IPS-18c (cell line): ENCODE measurements around the gene ANKRD53.
A peak's percentile ranks its signal among the peaks of the same experiment; 100 is the strongest.
"Not testable (repeated sequence)": the region's sequence is repeated elsewhere in the genome, so short reads cannot be mapped to it uniquely, and the experiment has no call there.

Source experiments
- H3K4me3 ChIP-seq: 2 replicates; pipeline ENCODE4 v1.7.0; 2013; ENCODE audit warnings: low read depth, mild to moderate bottlenecking, low read length, moderate library complexity; ENCODE audit not compliant: insufficient read depth
- H3K9me3 ChIP-seq: one replicate; pipeline ENCODE4 v1.6.1; 2013; ENCODE audit warnings: mild to moderate bottlenecking, low read length, moderate library complexity; ENCODE audit not compliant: control insufficient read depth, insufficient read depth

Gene ANKRD53

GRCh38 chr2:70994699-70995425 lies 16.4 kb downstream of the ANKRD53 start, which contains the start of gene TEX261:
Gene TEX261 (minus strand): TSS chr2:70994873. CDS start chr2:70994757, 116 bp downstream.
- Histone ChIP-seq H3K9me3 (no peaks in the 10 kb centered on the region), H3K4me3 (peak within 1 kb of the TSS; percentile 83)

- no peaks in the 10 kb centered on the region for H3K9me3 ChIP-seq
- H3K4me3 ChIP-seq = peak overlapping the region; percentile 61
These were observed 16.9 kb downstream of the ANKRD53 start for GRCh38 chr2:70995426-70995729.

GRCh38 chr2:70998885-70999284 lies 20.5 kb downstream of the ANKRD53 start:
- not testable (repeated sequence) for H3K4me3 ChIP-seq, H3K9me3 ChIP-seq

GRCh38 chr2:70999362-70999761 lies 20.9 kb downstream of the ANKRD53 start:
- H3K9me3 ChIP-seq = no peaks in the 10 kb centered on the region
- H3K4me3 ChIP-seq = no peak overlapping the region

DNA sequence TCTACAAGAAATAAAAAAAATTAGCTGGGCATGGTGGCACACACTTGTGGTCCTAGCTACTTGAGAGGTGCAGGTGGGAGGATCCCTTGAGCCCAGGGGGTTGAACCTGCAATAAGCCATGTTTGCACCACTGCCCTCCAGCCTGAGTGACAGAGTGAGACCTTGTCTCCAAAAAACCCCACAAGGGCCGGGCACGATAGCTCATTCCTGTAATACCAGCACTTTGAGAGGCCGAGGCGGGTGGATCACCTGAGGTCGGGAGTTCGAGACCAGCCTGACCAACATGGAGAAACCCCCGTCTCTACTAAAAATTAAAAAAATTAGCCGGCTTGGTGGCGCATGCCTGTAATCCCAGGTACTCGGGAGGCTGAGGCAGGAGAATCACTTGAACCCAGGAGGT lies 21.5 kb downstream of the ANKRD53 start:
- H3K4me3 ChIP-seq, H3K9me3 ChIP-seq: not testable (repeated sequence)

DNA sequence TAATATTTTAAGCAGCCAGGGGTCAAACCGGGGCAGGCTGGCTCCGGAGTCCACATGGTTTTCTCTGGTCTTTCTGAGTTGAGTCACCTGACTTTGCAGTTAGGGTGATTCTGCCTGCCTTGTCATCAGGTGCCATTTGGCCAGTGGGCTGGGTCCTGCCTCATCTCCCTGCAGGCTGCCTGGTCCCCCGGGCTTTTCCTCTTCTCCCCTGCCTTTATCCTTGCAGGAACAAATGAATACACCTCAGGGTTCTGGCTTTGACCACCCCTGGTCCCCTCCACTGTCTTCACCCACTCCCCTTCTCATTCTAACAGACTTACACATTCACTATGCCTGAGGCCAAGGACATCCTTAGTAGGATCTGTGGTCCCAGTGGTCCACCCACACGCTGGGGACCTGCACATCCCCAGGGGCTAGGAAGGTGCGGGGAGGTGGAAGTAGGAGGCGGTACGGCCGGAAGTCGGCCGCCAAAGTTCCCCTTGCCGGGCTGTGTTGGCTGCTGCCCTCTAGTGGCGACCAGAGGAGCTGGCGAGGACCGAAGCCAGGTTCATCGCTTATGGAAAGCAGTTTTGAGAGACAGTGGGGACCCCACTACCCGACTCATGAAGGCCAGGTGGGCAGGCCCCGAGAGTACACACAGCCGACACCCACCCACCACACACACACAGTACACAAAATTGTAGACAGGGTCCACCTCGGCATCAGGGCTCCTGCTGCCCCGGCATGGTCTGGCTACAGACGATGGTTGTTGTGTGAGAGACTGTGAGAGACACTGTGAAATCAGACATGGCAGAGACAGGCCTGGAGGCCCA lies 22.6 kb downstream of the ANKRD53 start:
- peaks cover 2% of the 10 kb centered on the region for H3K9me3 ChIP-seq
- H3K4me3 ChIP-seq = peak overlapping the region; percentile 21; the same call in 1 of the 2 replicates

DNA sequence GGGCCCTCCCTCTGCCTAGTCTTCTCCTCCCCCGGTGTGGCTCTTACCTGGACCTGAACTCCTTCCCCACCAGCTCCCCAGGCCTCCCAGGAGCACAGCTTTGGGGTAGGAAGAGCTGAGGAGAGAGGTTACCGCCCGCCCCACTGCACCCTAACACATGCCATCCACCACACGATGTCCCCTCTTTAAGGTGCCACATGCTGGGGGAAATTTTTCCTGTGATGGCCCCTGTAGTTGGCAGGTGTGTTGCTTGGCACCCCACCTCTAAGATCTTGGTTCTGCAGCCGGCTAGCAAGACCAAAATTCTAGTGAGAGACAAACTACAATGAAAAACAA lies 23.1 kb downstream of the ANKRD53 start:
- Histone ChIP-seq H3K4me3 (no peak overlapping the region), H3K9me3 (peaks cover 2% of the 10 kb centered on the region)

DNA sequence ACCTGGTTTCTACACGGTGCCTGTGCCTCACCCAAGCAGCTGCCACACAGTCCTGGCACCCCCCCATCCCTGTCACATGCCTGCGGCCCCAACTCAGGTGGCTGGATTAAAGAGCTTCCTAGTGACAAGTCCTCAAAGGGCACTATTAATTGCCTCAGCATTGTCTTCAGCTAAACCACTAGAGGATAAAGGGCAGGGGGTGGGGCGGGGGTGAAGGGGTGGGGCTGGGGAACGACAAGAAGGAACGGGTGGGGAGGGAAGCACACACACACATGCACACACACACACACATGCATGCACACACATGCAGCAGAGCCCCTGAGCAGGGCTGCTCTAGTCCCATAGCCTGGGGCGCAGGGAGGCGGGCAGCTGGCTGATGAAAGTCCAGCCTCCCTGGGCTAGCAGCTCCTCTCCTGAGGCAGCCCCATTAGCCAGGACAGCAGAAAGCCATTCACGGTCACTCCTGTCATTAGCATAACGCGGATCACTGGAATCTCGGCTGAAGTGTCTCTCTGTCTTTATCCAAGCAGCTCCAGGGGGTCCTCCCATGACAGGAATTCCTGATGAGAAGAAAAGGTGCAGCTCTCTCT lies 23.6 kb downstream of the ANKRD53 start:
- no peak overlapping the region for H3K4me3 ChIP-seq
- peaks cover 2% of the 10 kb centered on the region for H3K9me3 ChIP-seq

- Histone ChIP-seq H3K9me3 (peaks cover 2% of the 10 kb centered on the region), H3K4me3 (no peak overlapping the region)
These were observed 25.0 kb downstream of the ANKRD53 start for GRCh38 chr2:71003396-71003795.

GRCh38 chr2:71003966-71004755 lies 25.7 kb downstream of the ANKRD53 start:
- no peak overlapping the region for H3K4me3 ChIP-seq
- H3K9me3 ChIP-seq = peaks cover 2% of the 10 kb centered on the region

DNA sequence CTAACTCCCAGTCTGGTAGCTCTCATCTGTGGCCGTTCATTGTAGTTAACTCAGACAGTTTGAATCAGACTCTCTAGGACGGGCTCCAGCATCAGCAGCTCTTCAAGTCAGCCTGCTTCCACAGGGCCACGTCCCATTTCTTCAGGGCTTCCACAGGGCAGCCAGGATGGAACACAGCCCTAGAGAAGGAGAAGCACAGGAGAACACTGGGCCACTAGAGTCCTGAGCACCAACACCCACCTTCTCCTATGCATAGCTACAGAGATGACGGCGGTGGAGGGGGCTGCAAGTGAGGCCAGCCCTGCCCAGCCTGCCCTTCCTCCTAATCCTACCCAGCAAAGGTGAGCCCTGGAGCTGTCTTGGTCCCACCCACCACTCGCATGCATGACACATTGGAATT lies 26.4 kb downstream of the ANKRD53 start:
- Histone ChIP-seq H3K4me3 (no peak overlapping the region), H3K9me3 (peaks cover 2% of the 10 kb centered on the region)

GRCh38 chr2:71005271-71006202 lies 27.1 kb downstream of the ANKRD53 start:
- peaks cover 2% of the 10 kb centered on the region for H3K9me3 ChIP-seq
- no peak overlapping the region for H3K4me3 ChIP-seq

DNA sequence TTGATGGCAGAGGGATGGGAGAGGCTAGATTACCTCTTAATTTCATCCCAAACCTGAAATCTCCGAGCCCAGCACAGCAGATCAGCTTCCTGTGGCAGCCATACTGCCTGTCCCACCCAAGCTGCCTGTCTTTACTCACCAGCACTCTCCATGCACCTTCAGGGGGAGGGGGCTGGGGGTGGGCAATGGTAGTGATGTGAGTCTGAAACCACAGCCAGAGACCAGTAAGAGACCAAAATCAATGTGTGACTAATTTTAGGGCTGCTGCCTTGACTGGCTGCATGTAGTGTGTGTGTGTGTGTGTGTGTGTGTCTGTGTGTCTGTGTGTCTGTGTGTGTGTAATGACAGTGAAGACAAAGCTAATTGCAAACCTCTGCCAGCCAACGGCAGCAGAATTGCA lies 27.9 kb downstream of the ANKRD53 start:
- Histone ChIP-seq H3K4me3 (no peak overlapping the region), H3K9me3 (peaks cover 2% of the 10 kb centered on the region)

GRCh38 chr2:71006955-71007799 lies 28.7 kb downstream of the ANKRD53 start:
- Histone ChIP-seq H3K4me3 (no peak overlapping the region), H3K9me3 (peaks cover 2% of the 10 kb centered on the region)

DNA sequence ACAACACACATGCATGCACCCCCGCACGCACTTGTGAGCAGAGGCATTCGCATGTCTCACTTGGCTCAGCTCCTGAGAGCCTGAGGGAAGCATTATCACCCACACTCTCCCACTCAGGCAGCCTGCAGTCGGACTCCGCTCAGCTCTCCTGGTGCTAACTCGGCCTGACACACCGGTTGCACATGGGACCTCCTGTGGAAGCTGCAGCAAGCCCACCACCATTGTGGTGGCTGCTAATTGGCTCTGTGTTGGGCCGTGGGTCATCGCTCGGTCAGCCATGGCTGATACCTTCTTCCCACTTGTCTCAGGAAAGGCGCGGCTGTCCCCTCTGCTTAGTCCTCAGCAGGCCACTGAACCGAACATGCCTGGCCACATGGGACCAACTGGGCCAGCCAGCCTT lies 29.9 kb downstream of the ANKRD53 start:
- peaks cover 2% of the 10 kb centered on the region for H3K9me3 ChIP-seq
- H3K4me3 ChIP-seq = no peak overlapping the region

- H3K4me3 ChIP-seq, H3K9me3 ChIP-seq: not testable (repeated sequence)
These were observed 33.4 kb downstream of the ANKRD53 start for GRCh38 chr2:71011786-71012185.
